Stimulated activated effector memory CD8-positive, alpha-beta T cell treated with anti-CD3 and anti-CD28 coated beads, Interleukin-12 subunit alpha, Interleukin-12 subunit beta, amount 100 ng/mL, for 72 hours (primary cell): ENCODE results near the gene PCNX2.
A peak's percentile ranks its signal among the peaks of the same experiment; 100 is the strongest.

Experiments used
- ATAC-seq: fragments of 150-1000 bp; cut with Tn5 transposase; 2 replicates; pipeline ENCODE4 v1.10.0; 2021
- DNase-seq, 2 donors: peaks; one replicate each; pipeline ENCODE4 v3.0.0; 2021 to 2022; ENCODE audit warnings: low spot score in 2 of 2
- H3K27ac Mint-ChIP-seq: one replicate; pipeline ENCODE4 v1.8.0; 2022; ENCODE audit warnings: mild to moderate bottlenecking, mixed read lengths
- H3K36me3 Mint-ChIP-seq: one replicate; pipeline ENCODE4 v1.8.0; 2022; ENCODE audit warnings: mild to moderate bottlenecking, mixed read lengths
- H3K4me1 Mint-ChIP-seq: one replicate; pipeline ENCODE4 v1.8.0; 2022; ENCODE audit warnings: mixed read lengths
- H3K4me3 Mint-ChIP-seq: one replicate; pipeline ENCODE4 v1.8.0; 2022; ENCODE audit warnings: mild to moderate bottlenecking, mixed read lengths
- H3K9me3 Mint-ChIP-seq: one replicate; pipeline ENCODE4 v1.8.0; 2022; ENCODE audit warnings: mixed read lengths

Gene PCNX2

GRCh38 chr1:233293556-233294446, 1.7 kb downstream of the PCNX2 start:
- peak overlapping the region; percentile 97 for H3K4me3 Mint-ChIP-seq
- H3K27ac Mint-ChIP-seq, result peak overlapping the region; percentile 96
- H3K36me3 Mint-ChIP-seq, result peaks cover 9% of the 10 kb centered on the region
- ATAC-seq (no peak), DNase-seq (no peak)
- H3K9me3 Mint-ChIP-seq, result no peaks in the 10 kb centered on the region
- H3K4me1 Mint-ChIP-seq, result peaks cover 39% of the 10 kb centered on the region

DNA sequence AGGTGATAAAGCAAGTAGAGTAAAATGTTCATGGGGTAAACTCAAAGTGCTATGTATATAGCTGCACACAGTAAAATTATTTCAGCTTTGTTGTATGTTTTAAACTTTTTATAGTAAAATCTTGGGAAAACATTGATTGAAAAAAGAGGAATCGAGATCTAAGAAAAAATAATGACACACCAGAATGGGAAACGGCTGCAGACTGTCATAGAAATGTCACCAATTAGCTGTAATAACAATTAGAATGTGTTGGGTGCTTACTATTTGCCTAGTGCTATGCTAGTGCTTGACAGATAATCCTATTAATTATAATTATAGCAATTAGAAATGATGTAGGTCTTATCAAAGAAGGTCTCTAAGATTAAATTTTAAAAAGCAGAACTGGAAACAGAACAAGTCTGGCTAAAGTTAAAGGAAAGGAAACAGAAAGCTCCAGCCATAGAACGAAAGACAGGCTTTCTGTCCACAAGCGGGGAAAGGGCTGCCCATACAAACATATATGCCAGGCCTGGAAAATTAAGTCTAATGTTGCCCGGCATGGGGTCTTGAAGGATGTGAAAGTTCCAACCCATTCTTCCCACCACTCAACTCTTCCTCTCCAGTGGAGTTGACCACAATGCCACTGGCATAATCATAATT, 5.0 kb downstream of the PCNX2 start:
- DNase-seq, result no peak
- Mint-ChIP-seq H3K4me1 (peaks cover 26% of the 10 kb centered on the region), H3K36me3 (peaks cover 22% of the 10 kb centered on the region), H3K27ac (no peak overlapping the region), H3K4me3 (no peak overlapping the region), H3K9me3 (no peaks in the 10 kb centered on the region)
- ATAC-seq, result no peak

- no peaks in the 10 kb centered on the region for H3K9me3 Mint-ChIP-seq
- no peak for ATAC-seq
Observed at GRCh38 chr1:233289676-233290075, 5.8 kb downstream of the PCNX2 start.

GRCh38 chr1:233282582-233282886, 13.0 kb downstream of the PCNX2 start:
- Mint-ChIP-seq H3K9me3 (no peaks in the 10 kb centered on the region), H3K4me3 (peak overlapping the region; percentile 57), H3K36me3 (peaks cover 5% of the 10 kb centered on the region), H3K27ac (peak overlapping the region; percentile 86), H3K4me1 (peaks cover 31% of the 10 kb centered on the region)
- no peak for DNase-seq
- ATAC-seq, result peak; percentile 14

More at GRCh38 chr1:233289676-233290075, 5.8 kb downstream of the PCNX2 start:
- no peak for DNase-seq
- peaks cover 22% of the 10 kb centered on the region for H3K36me3 Mint-ChIP-seq
- no peak overlapping the region for H3K27ac Mint-ChIP-seq
- H3K4me1 Mint-ChIP-seq, result peaks cover 21% of the 10 kb centered on the region
- H3K4me3 Mint-ChIP-seq, result no peak overlapping the region

DNA sequence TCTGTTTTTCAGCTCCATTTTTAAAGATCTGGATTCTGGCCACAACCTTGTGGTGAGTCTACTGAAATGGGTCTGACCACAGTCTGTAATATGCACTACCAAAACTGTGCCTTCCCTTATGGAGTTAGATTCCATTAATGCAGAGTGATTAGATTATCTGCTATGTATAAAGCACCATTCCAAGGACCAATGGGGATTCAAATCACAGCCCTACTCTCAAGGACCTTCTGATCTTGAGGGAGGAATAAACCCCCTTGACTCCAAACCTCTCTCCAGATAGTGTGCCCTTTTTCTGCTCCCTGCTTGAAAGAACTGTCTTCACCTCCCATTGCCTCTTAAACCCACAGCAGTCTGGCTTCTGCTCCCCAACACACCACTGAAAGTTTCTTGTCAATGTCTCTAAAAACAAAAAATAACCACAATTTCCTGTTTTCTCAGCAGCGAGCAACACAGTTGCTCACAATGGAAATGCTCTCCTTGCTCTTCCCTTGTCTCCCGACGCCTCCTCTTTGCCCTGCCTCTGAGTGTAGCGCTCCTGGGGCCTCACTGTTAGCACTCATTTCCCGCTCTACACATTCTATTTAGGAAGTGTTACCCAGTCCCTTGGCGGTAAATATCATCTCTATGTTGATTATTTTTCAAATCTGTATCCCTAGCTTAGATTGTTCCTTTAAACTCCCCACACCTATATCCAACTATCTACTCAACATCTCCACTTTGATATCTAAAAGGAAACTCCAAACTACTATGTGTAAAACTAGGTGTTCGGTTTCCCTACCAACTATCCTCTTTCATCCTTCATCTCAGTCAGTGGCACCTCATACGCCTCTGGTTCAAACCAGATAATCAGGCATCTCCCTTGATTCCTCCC, 13.6 kb downstream of the PCNX2 start:
- ATAC-seq (peak; percentile 84), DNase-seq (no peak)
- H3K36me3 Mint-ChIP-seq, result peaks cover 5% of the 10 kb centered on the region

DNA sequence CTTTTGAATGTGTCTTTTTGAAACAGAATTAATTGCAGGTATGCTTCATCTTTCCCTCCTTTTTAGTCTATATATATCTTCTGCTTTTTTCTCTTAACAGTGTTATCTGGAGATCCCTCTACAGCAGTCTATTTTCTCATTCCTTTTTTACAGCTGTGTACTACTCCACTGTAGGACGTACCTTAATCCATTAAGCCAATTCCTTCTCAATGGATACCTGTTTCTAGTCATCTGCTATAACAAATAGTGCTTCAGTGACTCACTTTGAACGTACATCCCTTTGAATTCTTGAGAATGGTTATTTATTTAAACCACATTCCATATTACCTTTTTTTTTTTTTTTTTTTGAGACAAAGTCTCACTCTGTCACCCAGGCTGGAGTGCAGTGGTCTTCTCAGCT, 15.6 kb downstream of the PCNX2 start:
- no peak for ATAC-seq
- no peaks in the 10 kb centered on the region for H3K9me3 Mint-ChIP-seq
- H3K4me1 Mint-ChIP-seq, result peaks cover 35% of the 10 kb centered on the region
- H3K36me3 Mint-ChIP-seq, result peaks cover 5% of the 10 kb centered on the region
- no peak for DNase-seq
- H3K27ac Mint-ChIP-seq, result no peak overlapping the region
- no peak overlapping the region for H3K4me3 Mint-ChIP-seq

More for the DNA sequence above, 13.6 kb downstream of the PCNX2 start:
- no peaks in the 10 kb centered on the region for H3K9me3 Mint-ChIP-seq
- peaks cover 35% of the 10 kb centered on the region for H3K4me1 Mint-ChIP-seq
- peak overlapping the region; percentile 57 for H3K4me3 Mint-ChIP-seq
- H3K27ac Mint-ChIP-seq, result peak overlapping the region; percentile 86

DNA sequence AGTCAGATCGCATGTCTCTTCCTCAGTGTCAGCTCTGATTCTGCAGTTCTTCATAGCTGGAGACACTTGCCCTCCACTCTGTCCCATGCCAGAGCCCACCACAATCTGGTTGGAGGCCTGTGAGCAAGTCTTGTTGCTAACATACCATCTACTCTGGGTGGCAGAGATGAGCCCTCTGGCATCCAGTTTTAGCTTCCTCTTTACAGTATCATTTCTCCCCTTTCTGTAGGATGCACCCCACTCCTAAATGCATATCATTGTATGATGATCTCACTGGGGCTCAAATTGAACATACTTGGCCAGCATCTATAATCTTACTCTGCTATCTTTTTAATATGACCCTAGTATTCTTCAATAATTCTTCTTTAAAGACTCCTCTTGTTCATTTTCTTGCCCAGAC, 16.9 kb downstream of the PCNX2 start:
- no peak for DNase-seq
- H3K4me1 Mint-ChIP-seq, result peaks cover 34% of the 10 kb centered on the region
- H3K9me3 Mint-ChIP-seq, result no peaks in the 10 kb centered on the region
- no peak overlapping the region for H3K4me3 Mint-ChIP-seq
- H3K27ac Mint-ChIP-seq, result no peak overlapping the region
- H3K36me3 Mint-ChIP-seq, result peaks cover 5% of the 10 kb centered on the region
- no peak for ATAC-seq

DNA sequence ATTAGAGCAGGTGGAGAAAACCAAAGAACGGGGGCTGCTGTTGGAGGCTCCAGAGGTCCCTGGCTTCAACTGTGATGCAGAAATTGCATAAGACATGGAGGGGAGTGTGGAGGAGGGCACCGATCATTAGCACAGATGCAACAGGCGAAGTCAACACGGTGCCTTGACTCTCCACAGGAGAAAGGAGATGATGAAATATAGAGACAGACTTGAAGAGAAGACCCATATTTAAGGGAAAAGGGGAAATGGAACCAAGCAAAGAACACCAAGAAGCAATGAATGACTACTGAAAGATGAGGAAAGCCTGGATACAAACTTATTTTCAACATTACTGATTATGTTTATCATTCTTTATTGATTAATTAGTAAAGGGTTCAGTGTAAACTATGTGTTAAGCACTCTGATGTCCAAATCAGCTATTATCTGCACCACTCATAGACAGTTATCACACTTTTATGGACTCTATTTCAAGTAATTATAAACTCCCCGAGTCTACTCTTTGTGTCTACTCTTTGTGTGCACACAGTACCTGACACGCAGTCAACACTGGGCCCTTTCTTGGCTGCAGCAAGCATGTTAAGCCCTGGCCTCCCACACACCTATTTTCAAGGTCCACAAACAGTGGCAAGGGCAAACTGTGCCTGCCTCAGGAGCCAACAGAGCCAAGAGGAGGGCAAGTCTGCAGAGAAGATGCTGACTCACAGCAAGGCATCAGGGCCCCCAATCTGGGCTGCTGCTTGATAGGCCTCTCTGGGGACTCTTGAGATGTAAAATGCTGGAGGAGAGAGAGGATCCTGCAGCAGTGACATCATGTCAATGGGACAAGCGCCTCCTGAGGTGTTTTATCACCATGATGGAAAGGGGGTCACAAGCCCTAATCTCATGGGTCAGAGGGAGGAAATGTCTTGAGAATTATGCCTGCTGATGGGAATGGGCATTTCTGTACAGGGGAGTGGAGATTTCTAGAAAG, 17.6 kb downstream of the PCNX2 start:
- H3K4me3 Mint-ChIP-seq, result no peak overlapping the region
- no peaks in the 10 kb centered on the region for H3K9me3 Mint-ChIP-seq
- H3K4me1 Mint-ChIP-seq, result peaks cover 33% of the 10 kb centered on the region
- ATAC-seq (no peak), DNase-seq (no peak)
- no peak overlapping the region for H3K27ac Mint-ChIP-seq
- peaks cover 5% of the 10 kb centered on the region for H3K36me3 Mint-ChIP-seq

GRCh38 chr1:233269656-233270055, 25.9 kb downstream of the PCNX2 start:
- H3K36me3 Mint-ChIP-seq, result peaks cover 18% of the 10 kb centered on the region
- DNase-seq, result no peak

GRCh38 chr1:233268389-233269022, 27.0 kb downstream of the PCNX2 start:
- peak in 1 of 2 donors; percentile 58 for DNase-seq
- H3K4me1 Mint-ChIP-seq, result peaks cover 29% of the 10 kb centered on the region
- no peak overlapping the region for H3K27ac Mint-ChIP-seq
- ATAC-seq, result peak; percentile 87
- H3K9me3 Mint-ChIP-seq, result no peaks in the 10 kb centered on the region
- H3K4me3 Mint-ChIP-seq, result no peak overlapping the region
- peaks cover 18% of the 10 kb centered on the region for H3K36me3 Mint-ChIP-seq

More at GRCh38 chr1:233269656-233270055, 25.9 kb downstream of the PCNX2 start:
- Mint-ChIP-seq H3K9me3 (no peaks in the 10 kb centered on the region), H3K4me1 (peaks cover 34% of the 10 kb centered on the region), H3K27ac (no peak overlapping the region), H3K4me3 (no peak overlapping the region)
- peak; percentile 58 for ATAC-seq

- ATAC-seq (peak; percentile 58), DNase-seq (no peak)
- Mint-ChIP-seq H3K9me3 (no peaks in the 10 kb centered on the region), H3K36me3 (peaks cover 43% of the 10 kb centered on the region), H3K4me1 (peaks cover 20% of the 10 kb centered on the region), H3K27ac (peak overlapping the region; percentile 50), H3K4me3 (peak overlapping the region; percentile 27)
Observed at GRCh38 chr1:233261695-233262094, 33.8 kb downstream of the PCNX2 start.

GRCh38 chr1:233261206-233261605, 34.3 kb downstream of the PCNX2 start:
- Mint-ChIP-seq H3K9me3 (no peaks in the 10 kb centered on the region), H3K4me1 (peaks cover 15% of the 10 kb centered on the region), H3K36me3 (peaks cover 43% of the 10 kb centered on the region), H3K27ac (peak overlapping the region; percentile 50), H3K4me3 (peak overlapping the region; percentile 27)
- ATAC-seq (peak; percentile 86), DNase-seq (no peak)

DNA sequence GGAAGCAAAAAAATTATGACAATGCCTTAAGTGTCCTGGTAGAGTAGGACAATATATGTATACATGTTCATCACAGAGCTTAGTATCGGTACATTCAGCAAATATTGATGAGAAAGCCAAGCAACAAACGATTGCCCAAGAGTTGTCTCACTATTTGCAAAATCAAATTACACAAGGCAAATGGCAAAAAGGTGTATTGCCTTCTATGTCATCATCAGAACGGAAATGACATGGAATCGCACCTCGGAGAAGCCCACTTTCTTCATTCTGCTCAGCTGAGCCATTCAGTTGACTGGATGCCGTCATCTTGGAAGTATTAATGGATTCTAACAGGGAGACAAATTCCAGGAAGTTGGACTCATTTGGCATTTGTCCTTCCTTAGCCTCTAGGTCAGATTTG, 37.7 kb downstream of the PCNX2 start:
- no peak overlapping the region for H3K27ac Mint-ChIP-seq
- ATAC-seq (no peak), DNase-seq (no peak)
- H3K9me3 Mint-ChIP-seq, result no peaks in the 10 kb centered on the region
- peaks cover 13% of the 10 kb centered on the region for H3K4me1 Mint-ChIP-seq
- H3K36me3 Mint-ChIP-seq, result peaks cover 64% of the 10 kb centered on the region
- no peak overlapping the region for H3K4me3 Mint-ChIP-seq

DNA sequence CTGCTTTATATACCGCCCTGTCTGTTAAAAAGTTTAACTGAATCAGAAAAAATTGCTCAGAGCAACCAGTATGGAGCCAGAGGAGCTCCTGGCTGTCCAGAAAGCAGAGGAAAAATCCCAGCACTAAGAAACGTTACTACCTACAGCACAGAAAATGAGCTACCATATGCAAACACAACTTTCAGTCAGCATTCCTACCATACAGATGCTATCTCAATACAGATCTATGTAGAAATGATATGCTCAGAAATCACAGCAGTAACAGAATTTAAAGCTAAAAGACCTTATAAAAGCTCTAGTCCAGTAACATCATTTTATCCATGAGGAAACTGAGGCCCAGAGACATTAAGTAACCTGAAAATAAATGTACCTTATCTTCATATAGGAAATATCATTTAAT, 38.7 kb downstream of the PCNX2 start:
- no peak overlapping the region for H3K27ac Mint-ChIP-seq
- H3K9me3 Mint-ChIP-seq, result no peaks in the 10 kb centered on the region
- peaks cover 9% of the 10 kb centered on the region for H3K4me1 Mint-ChIP-seq
- ATAC-seq, result no peak
- H3K4me3 Mint-ChIP-seq, result no peak overlapping the region
- no peak for DNase-seq
- H3K36me3 Mint-ChIP-seq, result peaks cover 72% of the 10 kb centered on the region
